ENCODE data around the gene PKHD1.
A peak's percentile ranks its signal among the peaks of the same experiment; 100 is the strongest.

PKHD1 gene

DNA sequence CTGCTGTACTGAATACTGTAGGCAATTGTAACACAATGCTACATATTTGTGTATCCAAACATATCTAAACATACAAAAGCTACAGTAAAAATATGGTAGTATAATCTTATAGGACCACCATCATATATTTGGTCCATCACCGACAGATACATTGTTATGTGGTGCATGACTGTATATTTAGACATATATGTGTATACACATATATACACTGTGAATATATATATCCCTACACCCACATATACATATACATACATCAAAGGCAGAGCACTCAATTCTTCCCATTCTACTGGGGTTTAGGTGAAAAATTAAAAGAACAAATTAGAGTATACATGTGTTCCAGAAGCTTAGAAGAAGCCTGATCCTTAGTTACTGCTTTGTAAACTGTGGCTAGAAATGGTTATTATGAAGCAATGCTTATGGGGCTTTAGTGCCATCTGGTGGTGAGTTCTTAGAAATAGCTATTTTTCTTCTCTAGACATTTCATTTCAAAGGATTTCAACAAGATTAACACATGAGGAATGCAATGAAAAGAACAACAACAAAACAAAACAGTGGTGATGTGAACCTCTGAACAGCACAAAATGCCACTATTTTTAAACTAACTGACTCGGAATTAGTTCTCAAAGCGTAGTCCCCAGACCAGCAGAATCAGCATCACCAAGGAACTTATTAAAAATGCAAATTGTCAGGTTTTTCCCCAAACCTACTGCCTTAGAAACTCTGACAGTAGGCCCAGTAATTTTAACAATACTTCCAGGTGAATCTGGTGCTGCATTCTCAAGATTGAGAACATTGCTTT lies 38.0 kb downstream of the PKHD1 start:
- ATAC-seq (ENCODE audit: low read depth): peak; percentile 27
- H3K4me1 Mint-ChIP-seq: no peaks in the 10 kb centered on the region

DNA sequence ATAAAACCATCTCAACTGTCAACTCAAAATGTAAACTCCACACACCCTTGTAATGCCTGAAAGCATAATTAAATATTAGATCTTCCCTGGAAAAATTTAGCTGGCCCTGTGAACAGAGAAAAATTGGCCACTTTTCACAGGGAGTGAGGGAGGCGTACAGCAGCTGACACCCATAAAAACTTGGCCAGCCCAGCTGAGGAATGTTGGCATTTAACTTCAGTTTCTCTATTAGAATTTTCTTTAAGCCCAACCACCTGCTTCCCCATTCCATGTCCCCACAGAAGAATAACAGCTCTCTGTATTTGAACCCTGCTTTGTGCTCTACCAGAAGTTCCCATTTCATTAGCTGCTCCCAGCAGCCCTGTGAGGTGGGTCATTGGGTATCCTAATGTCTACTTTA lies 41.0 kb downstream of the PKHD1 start:
- H3K4me3 Mint-ChIP-seq: no peak overlapping the region
- no peak overlapping the region for H3K27ac Mint-ChIP-seq
- H3K27me3 Mint-ChIP-seq: peaks cover 5% of the 10 kb centered on the region
- H3K9me3 Mint-ChIP-seq: no peaks in the 10 kb centered on the region
- no peaks in the 10 kb centered on the region for H3K36me3 Mint-ChIP-seq
- no peaks in the 10 kb centered on the region for H3K4me1 Mint-ChIP-seq
- DNase-seq (ENCODE audit: low spot score in 2 of 2) (no peak), ATAC-seq (ENCODE audit: low read depth) (no peak)

More for the DNA sequence above, 38.0 kb downstream of the PKHD1 start:
- Mint-ChIP-seq H3K4me3 (no peak overlapping the region), H3K9me3 (no peaks in the 10 kb centered on the region), H3K27ac (no peak overlapping the region), H3K36me3 (no peaks in the 10 kb centered on the region), H3K27me3 (peaks cover 3% of the 10 kb centered on the region)
- peak in 1 of 2 donors; percentile 21 for DNase-seq (ENCODE audit: low spot score in 2 of 2)

DNA sequence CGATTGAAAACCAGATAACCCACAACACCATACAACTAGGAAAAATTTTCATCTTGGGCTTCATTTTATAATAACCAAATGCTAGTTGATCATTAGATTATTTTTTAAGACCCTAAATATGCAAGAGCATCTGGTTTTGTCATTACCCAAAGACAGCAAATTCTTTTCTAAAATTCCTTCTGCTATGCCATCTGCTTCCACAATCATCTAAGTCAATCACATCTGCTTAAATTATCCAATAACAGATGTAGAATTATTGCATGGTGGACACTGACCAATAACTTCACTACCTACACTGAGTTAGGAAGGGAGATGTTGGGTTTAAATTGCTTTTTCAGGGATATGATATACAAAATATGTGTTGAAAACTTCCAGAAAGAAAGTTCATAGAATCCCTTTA lies 41.9 kb downstream of the PKHD1 start:
- Mint-ChIP-seq H3K27me3 (peaks cover 5% of the 10 kb centered on the region), H3K27ac (no peak overlapping the region), H3K4me3 (no peak overlapping the region), H3K36me3 (no peaks in the 10 kb centered on the region), H3K4me1 (no peaks in the 10 kb centered on the region), H3K9me3 (peaks cover 2% of the 10 kb centered on the region)
- DNase-seq (ENCODE audit: low spot score in 2 of 2) (no peak), ATAC-seq (ENCODE audit: low read depth) (no peak)

GRCh38 chr6:52045033-52045432 lies 42.4 kb downstream of the PKHD1 start:
- DNase-seq (ENCODE audit: low spot score in 2 of 2): no peak
- Mint-ChIP-seq H3K27ac (no peak overlapping the region), H3K4me3 (no peak overlapping the region), H3K36me3 (no peaks in the 10 kb centered on the region), H3K4me1 (no peaks in the 10 kb centered on the region), H3K9me3 (peaks cover 3% of the 10 kb centered on the region), H3K27me3 (peaks cover 6% of the 10 kb centered on the region)
- ATAC-seq (ENCODE audit: low read depth): no peak

DNA sequence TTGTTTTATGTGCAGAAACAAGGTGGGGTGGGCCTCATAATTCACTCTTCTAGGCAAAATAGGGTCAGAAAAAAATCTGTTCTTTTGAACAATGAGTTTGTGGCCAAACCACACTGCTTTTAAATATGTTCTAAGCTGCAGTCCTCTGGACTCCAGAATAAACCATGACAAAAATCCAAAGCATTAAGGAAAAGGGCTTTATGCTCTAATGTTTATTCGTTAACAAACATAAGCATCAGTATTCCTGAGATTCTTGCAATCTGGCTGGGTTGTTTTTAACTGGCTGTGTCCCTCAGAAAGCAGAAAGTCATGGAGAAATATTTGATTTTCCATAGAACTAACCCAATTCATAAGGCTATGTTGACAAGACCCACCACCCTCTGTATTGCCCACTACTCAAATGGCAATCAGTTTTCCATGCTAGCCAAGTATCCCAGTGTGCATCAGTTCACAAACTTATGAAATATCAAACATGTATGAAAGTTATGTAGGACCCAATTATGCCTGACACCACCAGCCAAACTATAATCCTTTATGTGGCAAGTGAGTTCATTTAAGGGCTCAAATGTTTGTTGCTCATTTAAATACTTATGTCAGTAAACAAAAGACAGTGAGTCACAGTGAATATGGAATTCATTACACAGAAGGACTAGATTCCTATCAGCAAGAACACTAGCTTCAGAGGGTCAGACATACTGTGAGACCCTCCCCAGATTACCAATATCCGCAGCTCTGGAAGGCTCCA lies 45.1 kb downstream of the PKHD1 start:
- Mint-ChIP-seq H3K4me1 (no peaks in the 10 kb centered on the region), H3K27me3 (peaks cover 6% of the 10 kb centered on the region), H3K36me3 (no peaks in the 10 kb centered on the region), H3K4me3 (no peak overlapping the region), H3K27ac (no peak overlapping the region), H3K9me3 (peaks cover 3% of the 10 kb centered on the region)
- no peak for DNase-seq (ENCODE audit: low spot score in 2 of 2)
- no peak for ATAC-seq (ENCODE audit: low read depth)

- no peak overlapping the region for H3K4me3 Mint-ChIP-seq
- no peaks in the 10 kb centered on the region for H3K36me3 Mint-ChIP-seq
- no peak for ATAC-seq (ENCODE audit: low read depth)
These were observed 46.3 kb downstream of the PKHD1 start for GRCh38 chr6:52041134-52041533.

DNA sequence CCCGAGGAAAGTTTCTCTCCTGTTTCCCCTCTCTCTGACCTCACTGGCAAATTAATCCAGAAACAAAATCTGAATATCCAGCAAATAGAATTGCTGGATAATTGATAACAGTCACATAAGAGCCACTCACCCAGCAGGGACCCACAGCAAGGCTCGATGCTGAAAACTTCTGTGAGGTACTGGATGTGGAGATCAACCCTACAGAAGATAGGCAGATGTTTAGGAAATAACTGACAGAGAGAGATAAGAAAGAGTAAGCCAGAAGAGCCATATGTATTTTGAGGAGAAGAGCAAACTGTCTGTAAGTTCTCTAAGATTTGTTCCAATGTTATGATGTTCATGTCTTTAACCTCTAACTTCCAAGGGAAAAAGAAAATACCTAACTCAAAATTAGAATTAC lies 59.7 kb downstream of the PKHD1 start:
- H3K27me3 Mint-ChIP-seq: peaks cover 8% of the 10 kb centered on the region
- no peak for DNase-seq (ENCODE audit: low spot score in 2 of 2)
- no peaks in the 10 kb centered on the region for H3K4me1 Mint-ChIP-seq
- ATAC-seq (ENCODE audit: low read depth): no peak
- H3K36me3 Mint-ChIP-seq: no peaks in the 10 kb centered on the region
- no peaks in the 10 kb centered on the region for H3K9me3 Mint-ChIP-seq
- no peak overlapping the region for H3K4me3 Mint-ChIP-seq
- H3K27ac Mint-ChIP-seq: no peak overlapping the region

More at GRCh38 chr6:52041134-52041533, 46.3 kb downstream of the PKHD1 start:
- DNase-seq (ENCODE audit: low spot score in 2 of 2): no peak
- peaks cover 6% of the 10 kb centered on the region for H3K27me3 Mint-ChIP-seq
- H3K4me1 Mint-ChIP-seq: no peaks in the 10 kb centered on the region
- H3K9me3 Mint-ChIP-seq: peaks cover 3% of the 10 kb centered on the region
- no peak overlapping the region for H3K27ac Mint-ChIP-seq

- Mint-ChIP-seq H3K27me3 (peaks cover 8% of the 10 kb centered on the region), H3K4me1 (no peaks in the 10 kb centered on the region), H3K27ac (no peak overlapping the region), H3K36me3 (no peaks in the 10 kb centered on the region), H3K9me3 (no peaks in the 10 kb centered on the region), H3K4me3 (no peak overlapping the region)
- ATAC-seq (ENCODE audit: low read depth) (no peak), DNase-seq (ENCODE audit: low spot score in 2 of 2) (no peak)
These were observed 62.9 kb downstream of the PKHD1 start for GRCh38 chr6:52024451-52025068.

DNA sequence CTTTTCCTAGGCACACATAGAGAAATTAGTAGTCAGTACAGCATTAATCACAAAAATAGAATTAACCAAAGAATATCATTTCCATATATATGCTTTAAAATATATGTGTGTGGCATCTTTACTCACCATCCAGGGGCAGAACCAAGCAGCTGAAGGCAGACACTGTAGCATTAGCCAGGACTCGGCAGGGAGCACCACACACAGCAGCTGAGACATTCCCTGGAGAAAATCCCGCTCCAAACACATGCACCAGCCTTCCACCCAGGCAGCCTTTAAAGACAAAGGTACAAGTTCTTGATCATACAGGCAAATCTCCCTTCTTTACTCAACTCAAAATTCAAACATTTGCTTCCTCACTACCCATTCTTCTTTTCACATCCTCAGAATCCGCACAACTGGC lies 64.7 kb downstream of the PKHD1 start:
- Mint-ChIP-seq H3K9me3 (no peaks in the 10 kb centered on the region), H3K27ac (no peak overlapping the region), H3K4me1 (no peaks in the 10 kb centered on the region), H3K4me3 (no peak overlapping the region), H3K36me3 (no peaks in the 10 kb centered on the region), H3K27me3 (peaks cover 6% of the 10 kb centered on the region)
- no peak for ATAC-seq (ENCODE audit: low read depth)
- DNase-seq (ENCODE audit: low spot score in 2 of 2): no peak

DNA sequence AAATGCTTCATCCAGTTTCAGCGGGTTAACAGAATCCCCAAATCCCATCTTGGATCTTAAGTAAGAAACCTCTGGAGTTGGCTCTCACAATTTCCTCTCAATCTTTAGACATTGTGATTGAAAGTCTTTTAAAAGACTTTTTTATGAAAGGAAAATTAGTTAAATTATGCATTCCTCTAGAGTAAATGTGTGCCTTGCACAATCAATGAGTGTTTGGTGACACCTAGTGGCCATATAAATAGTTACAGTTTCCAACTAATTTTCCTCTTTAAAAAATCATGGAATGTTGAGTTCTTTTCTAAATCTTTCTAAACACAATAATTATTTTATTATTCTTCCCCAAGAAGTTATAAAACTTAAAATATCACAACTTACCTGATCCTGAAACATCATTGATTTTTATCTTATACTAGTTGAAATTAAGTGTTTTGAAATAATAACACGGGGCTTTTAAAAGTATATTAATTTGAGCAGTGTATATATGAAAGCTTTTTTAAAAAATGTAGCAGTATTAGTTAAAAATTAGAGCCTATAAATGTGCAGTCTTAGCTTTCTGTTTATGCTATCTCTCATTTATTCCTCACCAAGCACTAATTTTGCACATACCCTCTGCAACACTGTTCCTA lies 66.4 kb downstream of the PKHD1 start:
- DNase-seq (ENCODE audit: low spot score in 2 of 2) (peak in 1 of 2 donors; percentile 14), ATAC-seq (ENCODE audit: low read depth) (no peak)
- Mint-ChIP-seq H3K36me3 (no peaks in the 10 kb centered on the region), H3K27ac (no peak overlapping the region), H3K4me3 (no peak overlapping the region), H3K27me3 (peaks cover 2% of the 10 kb centered on the region), H3K4me1 (peaks cover 1% of the 10 kb centered on the region), H3K9me3 (no peaks in the 10 kb centered on the region)

GRCh38 chr6:52019881-52020280 lies 67.5 kb downstream of the PKHD1 start:
- Mint-ChIP-seq H3K27me3 (peaks cover 2% of the 10 kb centered on the region), H3K36me3 (no peaks in the 10 kb centered on the region), H3K4me3 (no peak overlapping the region), H3K4me1 (peaks cover 6% of the 10 kb centered on the region), H3K27ac (no peak overlapping the region), H3K9me3 (no peaks in the 10 kb centered on the region)
- DNase-seq (ENCODE audit: low spot score in 2 of 2) (no peak), ATAC-seq (ENCODE audit: low read depth) (no peak)

DNA sequence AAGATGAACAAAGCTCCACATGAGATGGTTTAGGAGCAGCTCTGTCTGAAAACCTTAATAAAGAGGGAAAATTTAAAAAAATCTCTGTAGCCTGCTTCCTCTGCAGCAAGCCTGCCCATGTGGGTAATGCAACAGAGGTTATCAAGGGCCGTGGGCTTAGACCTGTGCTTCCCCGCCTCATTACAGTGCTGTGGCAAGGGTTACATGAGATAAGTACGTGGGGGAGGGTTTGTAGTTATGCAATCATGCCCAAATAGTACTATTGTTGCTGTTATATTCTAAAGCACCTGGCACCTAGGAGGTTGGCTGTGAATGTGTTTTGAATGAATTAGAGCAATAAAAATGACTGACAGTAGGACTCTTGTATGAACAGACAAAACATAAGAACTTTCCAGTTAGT lies 68.3 kb downstream of the PKHD1 start:
- no peaks in the 10 kb centered on the region for H3K36me3 Mint-ChIP-seq
- H3K9me3 Mint-ChIP-seq: peaks cover 2% of the 10 kb centered on the region
- H3K27me3 Mint-ChIP-seq: peaks cover 4% of the 10 kb centered on the region
- H3K27ac Mint-ChIP-seq: no peak overlapping the region
- H3K4me1 Mint-ChIP-seq: peaks cover 9% of the 10 kb centered on the region
- H3K4me3 Mint-ChIP-seq: no peak overlapping the region
- ATAC-seq (ENCODE audit: low read depth): no peak
- no peak for DNase-seq (ENCODE audit: low spot score in 2 of 2)

- DNase-seq (ENCODE audit: low spot score in 2 of 2) (no peak), ATAC-seq (ENCODE audit: low read depth) (no peak)
- Mint-ChIP-seq H3K4me3 (no peak overlapping the region), H3K4me1 (peaks cover 11% of the 10 kb centered on the region), H3K27ac (peak overlapping the region; percentile 8), H3K36me3 (no peaks in the 10 kb centered on the region), H3K27me3 (peaks cover 7% of the 10 kb centered on the region), H3K9me3 (peaks cover 2% of the 10 kb centered on the region)
These were observed 70.3 kb downstream of the PKHD1 start for GRCh38 chr6:52016915-52017748.

Measured in memory B cell (primary cell).